ENCODE results near the gene ZBTB16.

ZBTB16 gene

GRCh38 chr11:114279792-114280546 is 220.5 kb downstream of the ZBTB16 start:
- H3K27ac ChIP-seq: no peak overlapping the region
- H3K27me3 ChIP-seq (ENCODE audit: insufficient read depth, low read depth, severe bottlenecking): no peaks in the 10 kb centered on the region
- no peak for DNase-seq
- H3K4me3 ChIP-seq (ENCODE audit: low read depth, low read length): no peak overlapping the region
- TF ChIP-seq, protein P1, sequence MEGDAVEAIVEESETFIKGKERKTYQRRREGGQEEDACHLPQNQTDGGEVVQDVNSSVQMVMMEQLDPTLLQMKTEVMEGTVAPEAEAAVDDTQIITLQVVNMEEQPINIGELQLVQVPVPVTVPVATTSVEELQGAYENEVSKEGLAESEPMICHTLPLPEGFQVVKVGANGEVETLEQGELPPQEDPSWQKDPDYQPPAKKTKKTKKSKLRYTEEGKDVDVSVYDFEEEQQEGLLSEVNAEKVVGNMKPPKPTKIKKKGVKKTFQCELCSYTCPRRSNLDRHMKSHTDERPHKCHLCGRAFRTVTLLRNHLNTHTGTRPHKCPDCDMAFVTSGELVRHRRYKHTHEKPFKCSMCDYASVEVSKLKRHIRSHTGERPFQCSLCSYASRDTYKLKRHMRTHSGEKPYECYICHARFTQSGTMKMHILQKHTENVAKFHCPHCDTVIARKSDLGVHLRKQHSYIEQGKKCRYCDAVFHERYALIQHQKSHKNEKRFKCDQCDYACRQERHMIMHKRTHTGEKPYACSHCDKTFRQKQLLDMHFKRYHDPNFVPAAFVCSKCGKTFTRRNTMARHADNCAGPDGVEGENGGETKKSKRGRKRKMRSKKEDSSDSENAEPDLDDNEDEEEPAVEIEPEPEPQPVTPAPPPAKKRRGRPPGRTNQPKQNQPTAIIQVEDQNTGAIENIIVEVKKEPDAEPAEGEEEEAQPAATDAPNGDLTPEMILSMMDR (IDR thresholded peaks at IDR 0.05; ENCODE audit: low read depth, low read length): no peak
- H3K9me3 ChIP-seq (ENCODE audit: severe bottlenecking): no peaks in the 10 kb centered on the region
- no peaks in the 10 kb centered on the region for H3K36me3 ChIP-seq

GRCh38 chr11:114280696-114281095 is 221.2 kb downstream of the ZBTB16 start:
- no peaks in the 10 kb centered on the region for H3K27me3 ChIP-seq (ENCODE audit: insufficient read depth, low read depth, severe bottlenecking)
- H3K36me3 ChIP-seq: no peaks in the 10 kb centered on the region
- TF ChIP-seq, protein P1 (IDR thresholded peaks at IDR 0.05; ENCODE audit: low read depth, low read length): peak; percentile 81
- H3K4me3 ChIP-seq (ENCODE audit: low read depth, low read length): no peak overlapping the region
- peak overlapping the region; percentile 26 for H3K27ac ChIP-seq
- no peaks in the 10 kb centered on the region for H3K9me3 ChIP-seq (ENCODE audit: severe bottlenecking)
- peak; percentile 80 for DNase-seq

GRCh38 chr11:114281388-114281956 is 222.0 kb downstream of the ZBTB16 start:
- Histone ChIP-seq H3K27me3 (ENCODE audit: insufficient read depth, low read depth, severe bottlenecking) (no peaks in the 10 kb centered on the region), H3K27ac (no peak overlapping the region), H3K9me3 (ENCODE audit: severe bottlenecking) (no peaks in the 10 kb centered on the region), H3K36me3 (no peaks in the 10 kb centered on the region), H3K4me3 (ENCODE audit: low read depth, low read length) (no peak overlapping the region)
- TF ChIP-seq, protein P1 (IDR thresholded peaks at IDR 0.05; ENCODE audit: low read depth, low read length): no peak
- DNase-seq: no peak

DNA sequence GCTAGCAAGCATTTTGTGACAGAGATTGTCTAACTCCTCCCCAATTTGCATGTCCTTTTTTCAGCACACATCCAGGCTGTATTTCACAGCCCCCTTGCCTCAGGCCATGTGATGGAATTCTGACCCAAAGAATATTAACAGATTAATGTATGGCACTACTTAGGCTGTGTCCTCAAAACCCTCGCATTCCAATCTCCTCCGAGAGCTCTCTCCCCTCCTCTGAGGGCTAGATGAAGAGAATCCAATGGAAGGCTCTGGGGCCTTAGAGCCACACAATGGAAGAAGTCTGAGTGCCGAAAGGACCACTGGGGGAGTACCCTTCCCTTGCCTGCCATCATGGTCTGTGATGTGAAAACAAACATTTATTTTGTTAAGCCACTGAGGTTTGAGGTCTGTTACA is 223.0 kb downstream of the ZBTB16 start:
- Histone ChIP-seq H3K27me3 (ENCODE audit: insufficient read depth, low read depth, severe bottlenecking) (no peaks in the 10 kb centered on the region), H3K36me3 (no peaks in the 10 kb centered on the region), H3K4me3 (ENCODE audit: low read depth, low read length) (no peak overlapping the region), H3K27ac (no peak overlapping the region), H3K9me3 (ENCODE audit: severe bottlenecking) (no peaks in the 10 kb centered on the region)
- TF ChIP-seq, protein P1 (IDR thresholded peaks at IDR 0.05; ENCODE audit: low read depth, low read length): no peak
- no peak for DNase-seq

- Histone ChIP-seq H3K9me3 (ENCODE audit: severe bottlenecking) (no peaks in the 10 kb centered on the region), H3K27ac (no peak overlapping the region), H3K36me3 (no peaks in the 10 kb centered on the region), H3K4me3 (ENCODE audit: low read depth, low read length) (no peak overlapping the region), H3K27me3 (ENCODE audit: insufficient read depth, low read depth, severe bottlenecking) (no peaks in the 10 kb centered on the region)
- TF ChIP-seq, protein P1 (IDR thresholded peaks at IDR 0.05; ENCODE audit: low read depth, low read length): no peak
- no peak for DNase-seq
These were observed 223.9 kb downstream of the ZBTB16 start for GRCh38 chr11:114283422-114283821.

All from WERI-Rb-1 (cell line).